ENCODE measurements around the gene CCNL1.
A peak's percentile ranks its signal among the peaks of the same experiment; 100 is the strongest.

The CCNL1 gene

DNA sequence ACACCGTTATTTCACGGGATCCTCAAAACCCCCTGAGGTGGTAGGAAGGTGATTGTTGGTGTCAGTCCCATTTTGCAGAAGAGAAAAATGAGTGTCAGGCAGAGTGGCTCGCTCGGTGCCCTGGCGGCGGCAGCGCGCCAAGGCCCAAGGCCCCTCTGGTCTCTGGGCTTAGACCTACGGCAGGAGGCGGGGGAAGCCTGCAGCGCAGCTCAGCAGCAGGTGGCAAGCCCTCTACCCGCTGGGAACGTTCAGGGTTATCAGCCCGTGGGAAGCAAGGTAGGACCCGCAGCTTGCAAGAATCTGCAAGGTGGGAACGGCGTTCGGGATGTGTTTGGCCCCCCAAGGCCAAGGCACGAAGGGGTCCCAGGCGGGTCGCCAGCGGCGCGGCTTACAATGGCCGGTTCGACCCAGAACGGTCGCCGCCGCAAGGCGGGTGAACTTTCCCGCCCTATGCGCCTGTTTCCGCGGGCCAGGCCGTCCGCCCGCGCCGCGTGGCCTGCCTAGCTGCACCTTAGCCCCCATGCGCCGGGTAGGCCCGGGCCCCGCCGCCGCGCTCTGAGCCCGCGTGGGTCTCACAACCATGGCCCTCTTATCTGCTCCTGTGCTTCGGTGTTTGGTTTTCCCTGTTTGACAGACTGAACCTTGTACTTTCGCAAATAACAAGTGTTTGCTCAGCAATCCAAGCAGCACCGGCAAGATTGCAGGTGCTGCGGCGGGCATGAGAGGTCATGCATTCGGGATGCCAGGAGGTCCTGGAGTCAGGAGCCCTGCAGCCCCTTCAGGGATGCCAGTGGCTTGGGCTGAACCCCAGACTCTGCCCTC lies 39.7 kb downstream of the CCNL1 start:
- H3K4me1 Mint-ChIP-seq (ENCODE audit: low read depth in 2 of 2): peaks cover 9 to 10% of the 10 kb centered on the region in 2 donors
- H3K27ac Mint-ChIP-seq: no peak overlapping the region
- H3K4me3 Mint-ChIP-seq: peak overlapping the region in 1 of 2 donors; percentile 51
- no peaks in the 10 kb centered on the region for H3K9me3 Mint-ChIP-seq
- no peaks in the 10 kb centered on the region for H3K36me3 Mint-ChIP-seq (ENCODE audit: insufficient read depth)
- no peaks in the 10 kb centered on the region for H3K27me3 Mint-ChIP-seq
- DNase-seq: no peak
- ATAC-seq (replicated peaks): peak; percentile 6

DNA sequence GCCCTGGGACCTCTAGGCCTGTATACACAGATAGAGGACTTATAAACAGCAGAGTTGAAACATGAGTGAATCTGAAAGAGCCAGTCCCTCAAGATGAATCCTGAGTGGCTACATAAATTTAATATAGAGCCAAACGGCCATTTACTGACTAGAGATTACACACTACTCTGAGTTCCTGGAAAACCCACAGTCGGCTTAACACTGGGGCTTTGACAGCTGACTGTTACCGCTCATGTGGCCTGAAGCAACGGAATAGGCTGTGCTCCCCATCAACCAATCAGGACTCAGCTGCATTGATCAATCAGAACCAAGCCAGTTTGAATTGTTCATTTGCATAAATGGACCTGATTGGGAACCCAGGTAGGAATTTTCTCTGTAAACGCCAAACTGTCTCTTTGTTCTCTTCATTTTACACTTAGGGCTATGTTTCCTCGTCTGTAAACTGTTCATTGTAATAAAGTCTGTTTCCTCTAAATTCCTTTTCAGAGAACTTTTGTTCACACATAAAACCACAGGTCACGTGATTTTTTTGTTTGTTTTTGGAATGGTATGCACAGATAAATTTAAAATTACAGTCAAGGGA lies 40.5 kb downstream of the CCNL1 start:
- peak overlapping the region; percentile 23 to 51 for H3K4me3 Mint-ChIP-seq
- no peak overlapping the region for H3K27ac Mint-ChIP-seq
- H3K36me3 Mint-ChIP-seq (ENCODE audit: insufficient read depth): no peaks in the 10 kb centered on the region

DNA sequence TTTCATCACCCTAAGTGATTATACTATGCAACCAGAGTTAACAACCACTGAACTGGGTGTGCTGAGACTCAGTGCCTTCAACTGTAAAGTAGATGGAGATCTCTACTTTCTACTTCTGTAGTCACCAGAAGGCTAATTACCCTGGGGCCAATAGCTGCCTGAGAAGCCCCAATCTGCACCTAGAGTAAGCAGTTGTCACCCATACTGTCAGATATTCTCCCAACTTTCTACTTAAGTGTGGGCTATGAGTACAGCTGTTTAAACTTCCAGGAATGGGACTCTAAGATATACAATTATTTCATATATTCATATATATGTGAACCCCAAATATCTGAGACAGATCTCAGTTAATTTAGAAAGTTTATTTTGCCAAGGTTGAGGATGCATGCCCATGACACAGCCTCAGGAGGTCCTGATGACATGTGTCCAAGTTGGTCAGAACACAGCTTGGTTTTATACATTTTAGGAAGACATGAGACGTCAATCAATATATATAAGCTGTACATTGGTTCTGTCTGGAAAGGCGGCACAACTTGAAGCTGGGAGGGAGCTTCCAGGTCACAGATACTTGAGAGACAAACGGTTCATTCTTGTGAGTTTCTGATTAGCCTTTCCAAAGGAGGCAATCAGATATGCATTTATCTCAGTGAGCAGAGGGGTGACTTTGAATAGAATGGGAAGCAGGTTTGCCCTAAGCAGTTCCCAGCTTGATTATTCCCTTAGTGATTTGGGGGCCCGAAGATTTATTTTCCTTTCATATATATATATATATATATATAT lies 41.9 kb downstream of the CCNL1 start:
- no peaks in the 10 kb centered on the region for H3K9me3 Mint-ChIP-seq

More for the DNA sequence above, 40.5 kb downstream of the CCNL1 start:
- Mint-ChIP-seq H3K9me3 (no peaks in the 10 kb centered on the region), H3K27me3 (no peaks in the 10 kb centered on the region), H3K4me1 (ENCODE audit: low read depth in 2 of 2) (peaks cover 9 to 10% of the 10 kb centered on the region in 2 donors)
- ATAC-seq (replicated peaks): peak; percentile 98
- DNase-seq: peak in 2 of 3 experiments; percentile 10 to 12

DNA sequence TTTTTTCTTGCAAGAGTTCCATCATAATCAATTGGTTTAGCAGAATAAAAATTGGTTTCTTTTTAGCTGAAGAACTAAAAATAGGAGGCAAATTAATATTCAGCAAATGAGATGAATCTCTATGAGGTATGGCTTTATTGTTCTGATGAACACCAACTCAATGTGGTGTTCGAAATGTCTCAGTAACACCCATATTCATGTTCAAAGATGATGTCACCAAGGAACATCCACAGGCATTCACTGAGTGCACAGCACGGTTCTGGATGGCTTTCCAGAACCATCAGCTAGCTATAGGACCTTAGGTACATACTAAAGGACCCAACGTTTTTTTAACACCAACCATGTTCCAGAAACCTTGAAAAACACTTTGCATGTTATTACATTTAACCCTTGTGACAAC lies 42.7 kb downstream of the CCNL1 start:
- Mint-ChIP-seq H3K27ac (no peak overlapping the region), H3K4me3 (no peak overlapping the region), H3K4me1 (ENCODE audit: low read depth in 2 of 2) (peaks cover 9 to 10% of the 10 kb centered on the region in 2 donors), H3K36me3 (ENCODE audit: insufficient read depth) (no peaks in the 10 kb centered on the region), H3K9me3 (no peaks in the 10 kb centered on the region), H3K27me3 (no peaks in the 10 kb centered on the region)
- ATAC-seq (replicated peaks) (no peak), DNase-seq (no peak)

More for the DNA sequence above, 41.9 kb downstream of the CCNL1 start:
- no peak overlapping the region for H3K27ac Mint-ChIP-seq
- H3K27me3 Mint-ChIP-seq: no peaks in the 10 kb centered on the region
- no peaks in the 10 kb centered on the region for H3K36me3 Mint-ChIP-seq (ENCODE audit: insufficient read depth)
- no peak for ATAC-seq (replicated peaks)
- H3K4me3 Mint-ChIP-seq: no peak overlapping the region
- DNase-seq: no peak
- peaks cover 9 to 10% of the 10 kb centered on the region in 2 donors for H3K4me1 Mint-ChIP-seq (ENCODE audit: low read depth in 2 of 2)

DNA sequence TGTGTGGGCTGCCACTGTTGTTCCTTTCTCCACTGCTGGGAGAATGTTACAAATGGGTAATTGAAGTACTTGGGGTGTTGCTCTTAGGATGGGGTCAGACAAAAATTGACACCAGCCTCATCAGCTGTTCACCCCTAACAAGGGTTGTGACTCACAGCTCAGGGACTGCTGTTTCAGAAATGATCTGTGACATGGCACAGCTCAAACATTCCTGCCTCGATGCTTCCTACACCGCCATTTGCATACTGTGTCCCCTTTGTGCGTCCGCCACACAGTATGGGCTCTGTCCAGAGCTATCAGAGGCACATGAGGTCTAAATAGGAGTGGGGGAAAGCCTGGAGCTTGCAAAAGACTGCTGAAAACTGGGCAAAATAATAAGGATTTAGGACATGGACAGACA lies 43.9 kb downstream of the CCNL1 start:
- H3K27me3 Mint-ChIP-seq: no peaks in the 10 kb centered on the region
- no peak overlapping the region for H3K4me3 Mint-ChIP-seq
- H3K27ac Mint-ChIP-seq: no peak overlapping the region
- no peaks in the 10 kb centered on the region for H3K9me3 Mint-ChIP-seq
- ATAC-seq (replicated peaks) (no peak), DNase-seq (no peak)
- no peaks in the 10 kb centered on the region for H3K36me3 Mint-ChIP-seq (ENCODE audit: insufficient read depth)
- peaks cover 9 to 10% of the 10 kb centered on the region in 2 donors for H3K4me1 Mint-ChIP-seq (ENCODE audit: low read depth in 2 of 2)

DNA sequence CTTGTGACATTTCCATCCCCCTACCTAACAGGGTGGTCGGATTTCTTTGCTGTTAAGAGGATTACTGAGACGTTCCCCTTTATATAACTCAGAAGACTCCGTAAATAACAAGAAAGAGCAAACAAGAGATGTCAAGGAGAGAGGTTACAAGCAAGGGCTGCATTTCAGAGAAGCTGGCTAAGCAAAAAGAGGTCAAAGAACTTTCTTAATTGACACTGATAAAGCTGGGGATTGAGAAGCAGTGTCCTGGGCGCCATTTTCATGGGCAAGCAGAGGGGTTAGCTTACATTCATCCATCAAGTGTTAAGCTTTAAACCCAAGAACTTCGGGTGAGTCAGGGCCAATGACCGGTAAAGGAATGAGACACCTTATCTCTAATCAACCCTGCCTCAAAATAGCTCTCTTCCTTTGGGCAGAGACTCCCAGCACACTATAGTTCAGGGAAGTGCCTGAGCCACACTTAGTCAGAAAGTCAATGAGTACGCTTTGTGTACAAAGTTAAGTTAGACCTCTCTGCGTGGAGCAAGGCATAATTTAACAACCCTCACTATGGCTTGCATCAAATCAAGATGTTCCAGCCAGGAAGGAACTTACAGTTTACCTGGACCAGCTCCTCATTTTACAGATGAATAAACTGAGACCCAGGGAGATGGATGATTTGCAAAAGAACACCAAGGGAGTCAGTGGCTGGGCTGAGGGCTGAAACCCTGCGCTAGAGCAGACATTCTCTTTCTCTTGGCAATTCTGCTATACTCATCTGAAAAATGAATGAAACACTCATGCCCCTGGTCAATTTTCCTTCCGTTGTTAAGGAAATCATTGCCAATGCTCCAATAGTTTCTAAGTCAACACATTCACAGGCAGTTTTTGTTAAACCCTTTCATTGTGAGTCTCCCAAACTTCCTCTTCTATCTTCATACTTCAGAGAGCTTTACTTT lies 44.6 kb downstream of the CCNL1 start:
- H3K9me3 Mint-ChIP-seq: no peaks in the 10 kb centered on the region
- no peak overlapping the region for H3K4me3 Mint-ChIP-seq
- peaks cover 9 to 10% of the 10 kb centered on the region in 2 donors for H3K4me1 Mint-ChIP-seq (ENCODE audit: low read depth in 2 of 2)
- ATAC-seq (replicated peaks) (no peak), DNase-seq (no peak)
- no peaks in the 10 kb centered on the region for H3K36me3 Mint-ChIP-seq (ENCODE audit: insufficient read depth)
- H3K27ac Mint-ChIP-seq: no peak overlapping the region
- H3K27me3 Mint-ChIP-seq: no peaks in the 10 kb centered on the region

DNA sequence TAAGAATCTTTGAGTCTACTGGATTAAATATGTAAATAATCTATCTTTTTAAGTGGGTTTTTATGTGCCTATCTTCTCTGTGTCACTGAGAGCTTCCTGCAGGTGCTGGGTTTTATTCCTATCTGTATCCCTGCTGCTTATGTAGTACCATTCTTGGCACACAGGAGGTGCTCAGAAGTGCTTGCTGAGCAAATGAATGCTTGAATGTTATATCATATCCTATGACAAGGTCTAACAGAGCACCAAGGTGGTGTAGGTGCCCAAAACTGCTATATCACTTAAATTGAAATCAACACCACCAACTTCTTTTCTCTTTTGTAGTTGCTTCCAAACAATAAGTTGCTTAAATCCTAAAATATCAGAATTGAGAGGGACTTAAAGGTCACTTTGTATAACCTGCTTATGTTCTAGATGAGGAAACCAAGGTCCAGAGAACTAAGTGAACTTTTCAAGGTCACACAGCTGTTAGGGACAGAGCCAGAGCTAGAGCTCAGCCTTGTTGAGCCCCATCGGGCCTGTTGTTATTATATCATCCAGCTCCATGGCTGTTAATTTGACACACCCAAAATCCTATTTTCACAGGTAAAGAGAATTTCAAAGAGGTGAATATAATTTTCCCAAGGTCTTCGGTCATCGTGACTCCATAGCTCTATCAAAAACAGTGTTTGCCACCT lies 46.0 kb downstream of the CCNL1 start:
- no peaks in the 10 kb centered on the region for H3K4me1 Mint-ChIP-seq (ENCODE audit: low read depth in 2 of 2)
- H3K36me3 Mint-ChIP-seq (ENCODE audit: insufficient read depth): no peaks in the 10 kb centered on the region
- ATAC-seq (replicated peaks) (peak; percentile 72), DNase-seq (no peak)
- no peaks in the 10 kb centered on the region for H3K27me3 Mint-ChIP-seq
- no peak overlapping the region for H3K4me3 Mint-ChIP-seq
- H3K27ac Mint-ChIP-seq: peak overlapping the region in 1 of 2 donors; percentile 13
- H3K9me3 Mint-ChIP-seq: no peaks in the 10 kb centered on the region

DNA sequence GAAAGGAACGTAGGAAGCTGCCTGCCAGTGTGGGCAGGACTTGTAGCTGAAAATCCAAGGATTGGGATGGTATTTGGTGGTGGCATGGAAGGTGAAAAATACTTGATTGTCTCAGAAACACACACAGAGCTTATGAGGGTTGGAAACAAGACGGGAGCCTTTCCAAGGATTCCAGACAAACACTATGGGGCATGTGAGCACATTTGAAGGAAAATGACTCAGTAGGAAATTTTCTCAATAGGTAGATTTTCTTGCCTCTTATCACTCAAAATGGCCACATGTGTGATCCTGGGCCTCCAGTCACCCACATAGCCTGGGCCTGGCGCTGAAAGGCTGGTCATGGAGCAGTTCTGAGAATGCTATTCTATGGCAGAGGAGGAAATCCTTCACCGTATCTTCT lies 47.4 kb downstream of the CCNL1 start:
- H3K36me3 Mint-ChIP-seq (ENCODE audit: insufficient read depth): no peaks in the 10 kb centered on the region
- H3K9me3 Mint-ChIP-seq: no peaks in the 10 kb centered on the region
- no peaks in the 10 kb centered on the region for H3K27me3 Mint-ChIP-seq
- H3K27ac Mint-ChIP-seq: no peak overlapping the region
- no peaks in the 10 kb centered on the region for H3K4me1 Mint-ChIP-seq (ENCODE audit: low read depth in 2 of 2)
- DNase-seq (no peak), ATAC-seq (replicated peaks) (no peak)
- H3K4me3 Mint-ChIP-seq: no peak overlapping the region

DNA sequence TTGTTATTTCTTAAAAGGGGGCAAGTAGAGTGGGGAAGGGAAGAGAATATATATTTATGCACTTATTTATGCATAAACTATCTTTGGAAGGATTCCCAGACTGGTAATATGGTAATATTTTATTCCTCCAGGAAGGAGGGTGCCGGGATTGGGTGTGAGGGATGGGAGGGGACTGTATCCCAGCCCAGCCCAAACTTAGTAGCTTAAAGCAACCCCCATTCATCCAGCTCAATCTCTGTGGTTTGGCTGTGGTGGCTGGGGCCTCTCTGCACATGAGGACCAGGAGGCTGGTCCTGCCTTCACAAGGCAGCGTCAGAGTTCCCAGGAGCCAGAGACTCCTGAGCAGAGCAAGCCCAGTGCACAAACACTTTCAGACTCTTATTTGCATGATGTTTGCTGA lies 48.4 kb downstream of the CCNL1 start:
- no peak for ATAC-seq (replicated peaks)
- Mint-ChIP-seq H3K27me3 (no peaks in the 10 kb centered on the region), H3K9me3 (no peaks in the 10 kb centered on the region), H3K4me3 (no peak overlapping the region), H3K27ac (no peak overlapping the region), H3K36me3 (ENCODE audit: insufficient read depth) (no peaks in the 10 kb centered on the region), H3K4me1 (ENCODE audit: low read depth in 2 of 2) (no peaks in the 10 kb centered on the region)
- no peak for DNase-seq

DNA sequence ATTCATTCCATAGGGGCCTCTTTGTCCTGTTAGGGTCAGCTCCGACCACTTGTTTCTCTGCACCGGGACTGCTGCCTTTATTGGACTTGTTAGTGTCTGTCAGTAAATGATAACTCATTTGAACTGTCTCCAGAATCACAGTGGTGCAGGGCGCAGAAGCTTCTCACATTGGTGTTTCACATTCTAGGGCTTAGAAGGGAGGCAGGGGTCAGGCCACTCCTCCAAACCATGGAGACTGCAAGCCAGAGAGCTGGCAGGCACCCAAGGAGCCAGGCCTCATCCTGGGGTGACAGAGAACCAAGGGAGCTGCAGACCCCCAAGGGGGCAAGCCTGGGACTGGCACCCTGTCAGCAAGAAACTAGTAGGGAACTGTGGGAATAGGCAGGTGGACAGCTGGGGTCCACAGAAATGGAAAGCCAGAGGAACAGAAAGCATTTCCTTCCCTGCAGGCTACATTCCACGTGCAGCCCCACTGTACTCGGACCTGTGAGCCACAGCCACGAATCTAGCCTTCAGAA lies 49.1 kb downstream of the CCNL1 start:
- H3K36me3 Mint-ChIP-seq (ENCODE audit: insufficient read depth): no peaks in the 10 kb centered on the region

DNA sequence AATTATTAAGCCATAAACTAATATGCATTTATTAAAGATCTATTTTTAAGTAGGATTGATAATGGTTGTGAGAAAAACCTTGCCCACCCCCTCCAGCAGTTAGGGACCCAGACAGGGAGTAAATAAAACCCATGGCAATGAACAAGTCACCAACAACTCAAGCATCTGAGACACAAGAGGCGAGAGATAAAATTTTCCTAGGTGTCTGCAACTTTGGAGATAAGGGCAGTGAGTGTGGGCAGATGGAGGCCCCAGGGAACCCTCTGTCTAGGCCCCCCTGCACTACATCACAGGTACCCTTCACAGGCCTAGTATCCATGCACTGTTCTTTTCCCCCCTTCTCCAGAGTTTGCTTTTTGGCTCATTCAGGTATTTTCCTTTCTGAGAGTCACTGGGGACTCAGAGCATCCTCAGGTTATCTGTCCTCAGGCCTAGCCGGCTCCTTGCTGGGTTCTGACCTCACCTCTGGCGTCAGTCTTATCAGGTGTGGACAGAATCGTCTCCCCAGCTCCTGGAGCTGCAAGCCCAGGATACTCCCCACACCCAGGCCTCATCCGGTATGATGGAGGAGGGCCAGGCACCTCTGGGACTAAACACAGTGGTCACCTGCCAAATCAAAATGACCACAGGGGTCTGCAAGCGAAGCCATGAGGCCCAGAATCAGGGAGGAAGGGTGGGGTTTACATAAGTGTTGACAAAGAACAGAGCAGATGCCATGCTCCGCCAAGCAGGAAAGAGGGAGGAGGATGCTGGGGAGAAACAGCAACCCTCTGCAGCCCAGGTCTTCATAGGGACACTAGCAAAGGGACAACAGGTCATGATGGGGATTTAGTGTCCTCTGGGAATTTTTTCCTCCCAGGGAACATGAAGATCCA lies 50.4 kb downstream of the CCNL1 start:
- Mint-ChIP-seq H3K36me3 (ENCODE audit: insufficient read depth) (no peaks in the 10 kb centered on the region), H3K4me3 (no peak overlapping the region), H3K4me1 (ENCODE audit: low read depth in 2 of 2) (peaks cover 3 to 11% of the 10 kb centered on the region in 2 donors), H3K9me3 (no peaks in the 10 kb centered on the region), H3K27ac (no peak overlapping the region), H3K27me3 (no peaks in the 10 kb centered on the region)
- no peak for DNase-seq
- ATAC-seq (replicated peaks): no peak

More for the DNA sequence above, 49.1 kb downstream of the CCNL1 start:
- DNase-seq (no peak), ATAC-seq (replicated peaks) (no peak)
- no peaks in the 10 kb centered on the region for H3K4me1 Mint-ChIP-seq (ENCODE audit: low read depth in 2 of 2)
- H3K27ac Mint-ChIP-seq: no peak overlapping the region
- no peaks in the 10 kb centered on the region for H3K9me3 Mint-ChIP-seq
- H3K27me3 Mint-ChIP-seq: no peaks in the 10 kb centered on the region
- H3K4me3 Mint-ChIP-seq: no peak overlapping the region

Data from effector memory CD8-positive, alpha-beta T cell (primary cell).